HepG2 (cell line): ENCODE results near the gene CTF1. TPM values are rescaled to one million over a fixed set of nuclear protein-coding genes. Genes with fewer than 3 reads are reported as not detected.

ENCODE experiments used
- AGO2 ChIP-seq: fragments of 200-400 bp; formaldehyde crosslinking; optimal IDR thresholded peaks from 2 replicates; pipeline ENCODE3; 2017; ENCODE audit warnings: mild to moderate bottlenecking, low read depth, low read length, moderate library complexity
- CC2D1A ChIP-seq: sonication (generic); formaldehyde crosslinking; IDR thresholded peaks from 2 replicates; pipeline ENCODE4 v1.8.1; 2023; ENCODE audit warnings: mild to moderate bottlenecking, missing genetic modification reagents
- GLI4 ChIP-seq: sonication (generic); formaldehyde crosslinking; IDR thresholded peaks from 2 replicates; pipeline ENCODE4 v1.5.1; 2020; ENCODE audit warnings: missing genetic modification reagents, mild to moderate bottlenecking, moderate library complexity, borderline replicate concordance
- IKZF4 ChIP-seq: sonication (generic); formaldehyde crosslinking; IDR thresholded peaks from 2 replicates; pipeline ENCODE4 v1.5.1; 2020; ENCODE audit warnings: borderline replicate concordance, mild to moderate bottlenecking, low read depth, missing genetic modification reagents; ENCODE audit errors: not compliant biosample characterization
- MXD1 ChIP-seq: sonication (generic); formaldehyde crosslinking; IDR thresholded peaks from 2 replicates; pipeline ENCODE4 v1.4.0; 2020; ENCODE audit warnings: mild to moderate bottlenecking, missing genetic modification reagents
- NFIC ChIP-seq: IDR thresholded peaks from 2 replicates; pipeline ENCODE4 v1.6.1; 2012; ENCODE audit warnings: mild to moderate bottlenecking, low read length, inconsistent platforms
- RAD51 ChIP-seq: fragments of 450-650 bp; IDR thresholded peaks from 2 replicates; pipeline ENCODE4 v1.6.1; 2016; ENCODE audit warnings: borderline replicate concordance
- SP2 ChIP-seq: sonication (generic); formaldehyde crosslinking; IDR thresholded peaks from 2 replicates; pipeline ENCODE4 v1.5.1; 2020; ENCODE audit warnings: mild to moderate bottlenecking, missing genetic modification reagents
- ZFP41 ChIP-seq: sonication (generic); formaldehyde crosslinking; IDR thresholded peaks from 2 replicates; pipeline ENCODE4 v1.4.0; 2020; ENCODE audit warnings: mild to moderate bottlenecking, missing genetic modification reagents, borderline replicate concordance
- ZNF138 ChIP-seq: sonication (generic); formaldehyde crosslinking; IDR thresholded peaks from 2 replicates; pipeline ENCODE4 v1.5.0; 2020; ENCODE audit warnings: mild to moderate bottlenecking, low read depth, missing genetic modification reagents
- ZNF30 ChIP-seq: sonication (generic); formaldehyde crosslinking; IDR thresholded peaks from 2 replicates; pipeline ENCODE4 v1.5.0; 2020; ENCODE audit warnings: mild to moderate bottlenecking, missing genetic modification reagents
- ZNF460 ChIP-seq: sonication (generic); formaldehyde crosslinking; IDR thresholded peaks from 2 replicates; pipeline ENCODE4 v1.5.1; 2020; ENCODE audit warnings: missing genetic modification reagents, mild to moderate bottlenecking, borderline replicate concordance
- ZNF543 ChIP-seq: sonication (generic); formaldehyde crosslinking; IDR thresholded peaks from 2 replicates; pipeline ENCODE4 v1.4.0; 2020; ENCODE audit warnings: mild to moderate bottlenecking, missing genetic modification reagents
- ZNF672 ChIP-seq: sonication (generic); formaldehyde crosslinking; IDR thresholded peaks from 2 replicates; pipeline ENCODE4 v1.8.1; 2022; ENCODE audit warnings: missing genetic modification reagents
- ZSCAN29 ChIP-seq: sonication (generic); formaldehyde crosslinking; conservative IDR thresholded peaks from 2 replicates; pipeline ENCODE4 v1.4.0; 2020; ENCODE audit warnings: mild to moderate bottlenecking, missing genetic modification reagents
- polyA plus RNA-seq, 8 experiments: library from polyadenylated mRNA; depleted of rRNA in 3 of 8; stranded (reverse) in 7 of 8; unstranded in 1 of 8; fragments of >200 nt; fragmentation: Illumina TruSeq in 4 of 8; extraction: Trizol in 4 of 8; gene quantifications; 2 replicates each; pipeline versions ENCODE4 v1.2.1 to v1.2.3, GENCODE V29; 2011 to 2016; ENCODE audit warnings: low read depth in 4 of 8, missing spikeins in 1 of 8, mixed read lengths in 1 of 8; ENCODE audit not compliant: insufficient read depth in 1 of 8
- total RNA-seq, 5 experiments: library from RNA; depleted of rRNA; stranded (reverse); fragments of >200 nt; fragmentation: Illumina TruSeq; extraction: Trizol; gene quantifications; 2 replicates each; pipeline ENCODE4 v1.2.3, GENCODE V29; 2016; ENCODE audit warnings: low read depth in 1 of 5

The CTF1 gene
- total and polyA plus RNA-seq, 2 of the 13 experiments (the other 11 are each of a cell fraction or from before 2014, with no cell fraction given) = 0.13 to 1.8 TPM

DNA sequence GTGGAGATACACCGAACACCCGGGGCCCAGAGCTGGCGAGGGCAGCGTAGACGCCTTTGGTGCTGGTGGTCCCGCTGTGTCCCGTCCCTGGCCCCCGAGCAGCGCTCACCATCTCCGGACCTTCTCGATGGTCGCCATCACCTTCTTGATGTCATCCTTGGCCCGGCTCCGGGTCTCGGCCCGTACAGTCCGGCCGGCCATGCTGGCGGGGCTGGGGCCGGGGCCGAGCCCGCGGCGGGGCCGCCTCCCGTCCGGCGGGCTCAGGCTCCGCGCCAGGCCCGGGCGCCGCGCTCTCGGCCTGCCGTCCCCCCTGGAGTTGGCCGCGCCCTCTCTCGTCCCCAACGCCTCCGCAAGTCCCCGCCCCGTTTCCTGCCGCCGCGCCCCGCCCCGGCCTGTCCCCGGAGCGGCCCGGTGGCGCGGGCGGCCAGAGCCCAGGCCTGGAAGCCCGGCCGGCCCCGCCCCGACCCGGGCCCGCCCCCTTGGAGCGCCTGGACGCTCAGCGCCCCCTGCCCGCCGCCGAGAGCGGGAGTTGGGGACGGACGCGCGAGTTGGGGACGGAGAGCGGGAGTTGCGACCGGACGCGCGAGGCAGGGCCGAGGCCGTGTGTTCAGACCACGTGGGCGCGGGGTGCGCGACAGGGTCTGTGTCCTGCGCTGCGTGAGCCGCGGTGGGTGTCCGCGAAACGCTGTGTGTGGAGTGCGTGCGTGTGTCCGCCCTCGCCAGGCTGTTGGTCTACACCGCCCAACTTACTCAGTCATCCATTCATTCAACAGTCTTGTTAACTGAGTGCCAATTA is 2.5 kb upstream of the CTF1 start, which contains the start of gene BCL7C (continued):
- TF ChIP-seq GLI4 (CRISPR knock-in tag) (no peak), ZNF543 (CRISPR knock-in tag) (peak; percentile 80), ZSCAN29 (CRISPR knock-in tag) (peak; percentile 57; the same call in 1 of the 2 replicates), SP2 (CRISPR knock-in tag) (peak; percentile 40; the same call in 1 of the 2 replicates), IKZF4 (CRISPR knock-in tag) (peak; percentile 99), CC2D1A (CRISPR knock-in tag) (0 out of 2 replicates have a peak, but pooled peaks have one; percentile 73), NFIC (no peak), ZFP41 (CRISPR knock-in tag) (peak; percentile 99), ZNF672 (CRISPR knock-in tag) (peak; percentile 90; the same call in 1 of the 2 replicates), ZNF460 (CRISPR knock-in tag) (no peak), ZNF138 (peak; percentile 92), ZNF30 (peak; percentile 98), MXD1 (CRISPR knock-in tag) (peak; percentile 99), AGO2 (peak; percentile 76), RAD51 (no peak)
- TF ChIP-seq, all 625 proteins: peak for 418
